Breast epithelium (tissue), 3 donors: ENCODE data around the gene CCBE1.

Experiments used
- POLR2A ChIP-seq: fragments of 450-650 bp; IDR thresholded peaks from one replicate; pipeline ENCODE4 v1.6.1; 2016; ENCODE audit warnings: antibody characterized with exemption, mild to moderate bottlenecking, moderate library complexity
- POLR2AphosphoS5 ChIP-seq, 3 donors: sonication (generic); formaldehyde crosslinking; IDR thresholded peaks; one replicate each; pipeline ENCODE4 v1.6.1; 2017; ENCODE audit warnings: antibody characterized with exemption in 3 of 3
- TF ChIP-seq, protein P1 (sequence below), 3 donors: fragments of 450-650 bp; IDR thresholded peaks; one replicate each; pipeline ENCODE4 v1.5.1; 2016 to 2017; ENCODE audit warnings: antibody characterized with exemption in 3 of 3, mild to moderate bottlenecking in 3 of 3, moderate library complexity in 3 of 3

DNA sequence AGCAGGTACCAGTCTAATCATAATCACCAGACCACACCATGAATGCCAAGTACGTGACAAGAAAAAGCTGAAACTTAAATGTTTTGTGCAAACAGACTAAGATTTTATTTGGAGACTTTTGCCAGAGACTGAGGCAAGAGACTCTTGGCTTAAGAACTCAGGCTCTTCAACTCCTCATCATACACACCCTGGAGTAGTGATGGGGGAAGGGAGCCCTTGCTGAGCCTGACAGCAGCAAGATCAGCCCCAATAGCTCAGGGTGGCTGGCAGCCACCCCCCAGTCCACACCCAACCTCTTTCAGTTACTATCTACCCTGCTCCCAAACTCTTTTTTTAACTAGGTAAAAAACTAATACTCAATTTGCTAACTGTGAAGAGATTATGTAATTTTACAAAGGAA, 114.8 kb downstream of the CCBE1 start:
- TF ChIP-seq, protein P1, sequence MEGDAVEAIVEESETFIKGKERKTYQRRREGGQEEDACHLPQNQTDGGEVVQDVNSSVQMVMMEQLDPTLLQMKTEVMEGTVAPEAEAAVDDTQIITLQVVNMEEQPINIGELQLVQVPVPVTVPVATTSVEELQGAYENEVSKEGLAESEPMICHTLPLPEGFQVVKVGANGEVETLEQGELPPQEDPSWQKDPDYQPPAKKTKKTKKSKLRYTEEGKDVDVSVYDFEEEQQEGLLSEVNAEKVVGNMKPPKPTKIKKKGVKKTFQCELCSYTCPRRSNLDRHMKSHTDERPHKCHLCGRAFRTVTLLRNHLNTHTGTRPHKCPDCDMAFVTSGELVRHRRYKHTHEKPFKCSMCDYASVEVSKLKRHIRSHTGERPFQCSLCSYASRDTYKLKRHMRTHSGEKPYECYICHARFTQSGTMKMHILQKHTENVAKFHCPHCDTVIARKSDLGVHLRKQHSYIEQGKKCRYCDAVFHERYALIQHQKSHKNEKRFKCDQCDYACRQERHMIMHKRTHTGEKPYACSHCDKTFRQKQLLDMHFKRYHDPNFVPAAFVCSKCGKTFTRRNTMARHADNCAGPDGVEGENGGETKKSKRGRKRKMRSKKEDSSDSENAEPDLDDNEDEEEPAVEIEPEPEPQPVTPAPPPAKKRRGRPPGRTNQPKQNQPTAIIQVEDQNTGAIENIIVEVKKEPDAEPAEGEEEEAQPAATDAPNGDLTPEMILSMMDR (IDR thresholded peaks at IDR 0.05) = no peak
- TF ChIP-seq POLR2AphosphoS5 (IDR thresholded peaks at IDR 0.05) (no peak), POLR2A (no peak)
